Measurements from ENCODE around the gene GSDME.
A peak's percentile ranks its signal among the peaks of the same experiment; 100 is the strongest.

The GSDME gene

DNA sequence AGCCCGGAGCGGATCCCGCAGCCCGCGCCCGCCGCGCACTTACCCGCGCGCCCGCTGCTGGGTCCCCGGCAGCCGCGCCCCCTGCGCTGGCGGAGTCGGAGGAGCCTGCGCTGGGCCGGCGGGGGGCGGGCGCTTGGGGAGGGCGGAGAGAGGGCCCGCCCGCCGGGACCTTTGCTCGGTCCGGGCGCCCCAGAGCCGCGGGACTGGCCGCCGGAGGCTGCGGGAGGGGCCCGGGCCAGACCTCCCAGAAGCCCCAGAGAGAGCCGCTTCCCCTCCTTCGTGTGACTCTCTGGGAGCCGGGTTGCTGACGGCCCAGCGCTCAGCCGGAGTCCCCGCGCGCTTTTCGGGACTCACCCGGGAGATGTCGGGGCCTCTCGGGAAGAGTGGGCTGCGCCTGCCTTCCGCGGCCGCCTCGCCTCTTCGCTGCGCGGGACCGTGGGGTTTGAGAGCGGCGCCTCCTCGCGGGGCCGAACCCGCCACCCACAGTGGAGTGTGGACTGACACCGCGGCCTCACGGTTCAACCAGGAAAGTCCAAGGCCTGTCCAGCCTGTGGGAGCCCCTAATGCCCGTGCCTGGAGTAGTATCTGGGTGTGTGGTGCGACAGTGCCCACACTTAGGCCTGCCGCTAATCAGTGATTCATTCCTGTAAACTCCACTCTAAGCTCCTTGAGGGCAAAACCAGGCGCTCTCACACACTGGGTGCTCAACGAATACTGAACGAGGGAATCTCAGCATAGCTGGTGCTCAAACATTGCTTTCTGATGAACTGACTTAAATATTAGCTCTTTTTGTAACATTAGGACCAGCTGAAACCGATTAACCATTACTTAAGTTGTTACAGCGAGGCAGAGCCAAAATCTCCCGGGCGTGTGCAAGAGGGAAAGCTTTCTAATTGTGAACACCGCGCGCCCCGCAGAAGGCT, at the start of gene GSDME:
TSS of gene GSDME (minus strand) at position 112 of the 923 bp plus-strand sequence. CDS start 7,690 bp downstream, outside the sequence.
- peak; percentile 87 for DNase-seq (ENCODE audit: low spot score)
- peak; percentile 28 for TF ChIP-seq CTCF (IDR thresholded peaks at IDR 0.05; ENCODE audit: extremely low read depth, insufficient read depth, missing control alignments)
- in situ Hi-C loops (cut with MboI; ENCODE audit: low pct_unique_long_range_greater_than_20kb, low sequenced_read_pairs, unreplicated experiment): no loop called here

DNA sequence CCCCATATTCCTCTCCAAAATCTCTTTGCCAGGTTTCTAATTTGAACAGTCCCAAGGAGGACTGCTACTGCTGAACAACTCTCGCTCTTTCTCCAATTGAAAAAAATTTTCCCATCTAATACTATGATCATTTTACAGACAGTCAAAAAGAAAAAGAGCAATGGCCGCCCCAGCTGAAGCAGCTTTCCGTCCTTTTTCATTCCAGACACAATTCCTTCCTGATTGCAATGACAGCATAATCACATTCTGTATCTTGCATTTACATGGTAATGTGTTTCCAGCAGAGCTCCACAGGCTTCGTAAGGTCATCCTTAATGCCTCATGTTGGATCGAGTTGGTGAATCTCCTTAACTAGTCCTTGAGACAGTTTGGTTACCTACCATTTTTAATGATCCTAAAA, 45.0 kb upstream of the GSDME start:
- TF ChIP-seq CTCF (IDR thresholded peaks at IDR 0.05; ENCODE audit: extremely low read depth, insufficient read depth, missing control alignments): no peak
- no peak for DNase-seq (ENCODE audit: low spot score)
- in situ Hi-C loops (cut with MboI; ENCODE audit: low pct_unique_long_range_greater_than_20kb, low sequenced_read_pairs, unreplicated experiment): loop anchor here (10.0 kb wide), 1 partner anchor 273 kb away; no protein-coding TSS in a partner anchor

DNA sequence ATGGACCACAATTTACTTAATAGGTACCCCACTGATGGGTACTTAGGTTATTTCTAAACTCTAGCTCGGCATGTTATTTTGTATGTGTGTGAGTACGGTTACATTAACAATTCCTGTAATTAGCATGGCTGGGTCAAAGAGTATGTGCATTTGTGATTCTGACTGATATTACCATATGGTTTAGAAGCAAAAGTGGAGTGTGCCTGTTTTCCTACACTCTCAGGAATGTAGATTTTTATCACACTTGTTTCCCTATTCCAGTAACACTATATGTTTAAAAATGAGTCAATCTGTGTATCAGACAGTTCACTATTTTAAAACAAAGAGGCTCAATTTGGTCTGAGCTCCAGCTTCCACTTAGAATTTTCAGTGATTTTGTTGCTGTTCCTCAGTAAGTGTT, 44.6 kb upstream of the GSDME start:
- no peak for TF ChIP-seq CTCF (IDR thresholded peaks at IDR 0.05; ENCODE audit: extremely low read depth, insufficient read depth, missing control alignments)
- DNase-seq (ENCODE audit: low spot score): no peak
- in situ Hi-C loops (cut with MboI; ENCODE audit: low pct_unique_long_range_greater_than_20kb, low sequenced_read_pairs, unreplicated experiment): loop anchor here (10.0 kb wide), 1 partner anchor 273 kb away; no protein-coding TSS in a partner anchor

DNA sequence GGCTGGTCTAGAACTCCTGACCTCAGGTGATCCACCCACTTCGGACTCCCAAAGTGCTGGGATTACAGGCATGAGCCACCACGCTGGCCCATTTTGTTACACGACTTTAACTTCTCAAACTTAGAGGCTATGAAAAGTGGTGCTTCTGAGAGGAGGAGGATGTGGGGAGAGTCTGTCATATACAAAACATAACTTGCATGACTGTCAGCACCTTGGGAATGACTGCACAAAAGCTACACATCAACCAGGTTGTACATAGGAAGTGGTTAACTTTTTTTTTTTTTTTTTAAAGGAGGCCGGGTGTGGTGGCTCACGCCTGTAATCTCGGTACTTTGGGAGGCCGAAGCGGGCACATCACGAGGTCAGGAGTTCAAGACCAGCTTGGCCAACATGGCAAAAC, 43.4 kb upstream of the GSDME start:
- in situ Hi-C loops (cut with MboI; ENCODE audit: low pct_unique_long_range_greater_than_20kb, low sequenced_read_pairs, unreplicated experiment): loop anchor here (10.0 kb wide), 1 partner anchor 274 kb away; no protein-coding TSS in a partner anchor
- no peak for TF ChIP-seq CTCF (IDR thresholded peaks at IDR 0.05; ENCODE audit: extremely low read depth, insufficient read depth, missing control alignments)
- DNase-seq (ENCODE audit: low spot score): no peak

GRCh38 chr7:24800073-24800472, 42.8 kb upstream of the GSDME start:
- TF ChIP-seq CTCF (IDR thresholded peaks at IDR 0.05; ENCODE audit: extremely low read depth, insufficient read depth, missing control alignments): no peak
- no peak for DNase-seq (ENCODE audit: low spot score)
- in situ Hi-C loops (cut with MboI; ENCODE audit: low pct_unique_long_range_greater_than_20kb, low sequenced_read_pairs, unreplicated experiment): loop anchor here (10.0 kb wide), 1 partner anchor 275 kb away; no protein-coding TSS in a partner anchor

GRCh38 chr7:24799506-24799905, 42.2 kb upstream of the GSDME start:
- no peak for TF ChIP-seq CTCF (IDR thresholded peaks at IDR 0.05; ENCODE audit: extremely low read depth, insufficient read depth, missing control alignments)
- in situ Hi-C loops (cut with MboI; ENCODE audit: low pct_unique_long_range_greater_than_20kb, low sequenced_read_pairs, unreplicated experiment): no loop called here

More at GRCh38 chr7:24799506-24799905, 42.2 kb upstream of the GSDME start:
- DNase-seq (ENCODE audit: low spot score): no peak
